ENCODE measurements around the gene C1QL1. TPM values are rescaled to one million over a fixed set of nuclear protein-coding genes. Genes with fewer than 3 reads are reported as not detected.

Gene C1QL1
- total RNA-seq, result not detected in 2 replicates

GRCh38 chr17:44968225-44969143 is at the start of gene C1QL1:
Gene C1QL1, minus strand, starts transcription at chr17:44968303. Its CDS starts 255 bp downstream, at chr17:44968048.

DNA sequence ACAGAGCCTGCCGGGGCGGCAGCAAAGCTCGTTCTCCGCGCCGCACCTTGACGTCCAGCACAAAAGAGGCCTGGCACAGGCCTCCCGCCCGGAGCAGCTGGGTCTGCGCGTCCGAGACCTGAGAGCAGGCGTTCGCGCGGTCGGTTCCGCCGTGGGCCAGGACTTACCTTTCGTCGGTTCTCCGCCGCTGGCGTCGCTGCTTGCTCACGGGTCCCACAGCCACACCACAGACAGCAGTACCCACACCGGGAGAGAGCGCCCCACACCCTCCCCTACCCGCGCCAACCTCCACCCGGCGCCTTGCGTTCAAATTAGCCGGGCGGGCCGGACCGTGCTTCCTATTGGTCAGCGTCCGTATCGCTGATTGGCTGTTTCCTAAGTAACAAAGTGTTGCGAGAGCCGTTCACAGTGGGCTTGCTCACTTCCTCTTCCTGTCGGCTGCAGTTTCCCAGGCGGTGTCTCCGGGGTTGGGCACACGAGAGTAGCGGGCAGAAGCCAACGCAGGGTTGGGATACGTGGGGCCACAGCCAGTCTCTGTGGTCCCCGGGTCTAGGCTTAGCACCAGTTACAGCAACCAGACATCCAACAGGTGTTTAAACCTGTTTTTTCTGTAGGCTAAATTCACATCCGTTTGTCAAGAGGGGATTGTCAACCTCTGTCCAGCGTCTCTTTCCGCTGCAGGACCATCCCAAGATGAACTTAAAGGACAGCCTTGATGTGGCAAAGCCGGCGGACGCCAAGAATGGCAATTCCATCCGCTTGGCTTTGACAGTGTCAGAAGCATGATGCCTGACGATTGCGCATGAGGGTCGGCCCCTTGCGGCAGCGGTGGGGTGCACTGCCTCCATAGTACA is 20.4 kb downstream of the C1QL1 start, which contains the start of gene KIF18B:
Gene KIF18B, minus strand, starts transcription at position 313 of the 854 bp plus-strand sequence. CDS start 11,429 bp downstream, outside the sequence.

GRCh38 chr17:44915321-44915726 is 52.8 kb downstream of the C1QL1 start, which contains the start of gene GFAP:
Gene GFAP, minus strand, starts transcription at chr17:44915500. Its CDS starts 14 bp downstream, at chr17:44915486.

Other genes with a start within 250 kb of the C1QL1 start
- 0.21 TPM in 1 of 2 replicates, not detected in the other for gene ADAM11, start 209.3 kb downstream of the C1QL1 start, total RNA-seq
- under 0.01 and 12.3 TPM in 2 replicates for gene GJC1, start 138.0 kb downstream of the C1QL1 start, total RNA-seq
- not detected in 2 replicates for gene HIGD1B, start 120.4 kb downstream of the C1QL1 start, total RNA-seq
- gene EFTUD2, start 68.9 kb downstream of the C1QL1 start, total RNA-seq, result 58.0 and 87.7 TPM in 2 replicates
- not detected in 2 replicates for gene GFAP, start 52.8 kb downstream of the C1QL1 start, total RNA-seq
- gene KIF18B, start 20.5 kb downstream of the C1QL1 start, total RNA-seq, result 0.24 TPM in 1 of 2 replicates, not detected in the other
- gene DCAKD, start 83.3 kb upstream of the C1QL1 start, total RNA-seq, result 37.8 and 43.9 TPM in 2 replicates
- gene NMT1, start 93.0 kb upstream of the C1QL1 start, total RNA-seq, result 56.7 and 65.1 TPM in 2 replicates
- gene PLCD3, start 164.2 kb upstream of the C1QL1 start, total RNA-seq, result 68.0 and 144 TPM in 2 replicates
- gene ACBD4, start 167.4 kb upstream of the C1QL1 start, total RNA-seq, result 4.1 and 5.3 TPM in 2 replicates
- gene HEXIM1, start 180.2 kb upstream of the C1QL1 start, total RNA-seq, result 6.6 and 6.7 TPM in 2 replicates
- 4.1 and 7.9 TPM in 2 replicates for gene HEXIM2, start 193.6 kb upstream of the C1QL1 start, total RNA-seq

Measured in tracheal epithelial cell (primary cell).